CD4-positive, CD25-positive, alpha-beta regulatory T cell (primary cell): ENCODE data around the gene MSI2. TPM values are rescaled to one million over a fixed set of nuclear protein-coding genes. Genes with fewer than 3 reads are reported as not detected.
A peak's percentile ranks its signal among the peaks of the same experiment; 100 is the strongest.

Source experiments
- ATAC-seq, 2 donors: fragments of 150-1000 bp; cut with Tn5 transposase; one replicate each; pipeline ENCODE4 v1.10.0; 2021; ENCODE audit warnings: low read depth in 2 of 2, moderate number of reproducible peaks in 2 of 2, moderate library complexity in 1 of 2
- DNase-seq, 3 donors: peaks; one replicate each; pipeline versions ENCODE4 v3.0.0 to v3.0.0-alpha.2; 2012 to 2022; ENCODE audit warnings: mixed read lengths in 1 of 3
- H3K27ac ChIP-seq: one replicate; pipeline ENCODE4 v1.7.0; 2013; ENCODE audit warnings: mild to moderate bottlenecking, low read length; ENCODE audit not compliant: insufficient read depth, poor library complexity, severe bottlenecking
- H3K27me3 ChIP-seq: one replicate; pipeline ENCODE4 v1.7.0; 2013; ENCODE audit warnings: low read length; ENCODE audit not compliant: control insufficient read depth, insufficient read depth
- H3K36me3 ChIP-seq: one replicate; pipeline ENCODE4 v1.7.0; 2013; ENCODE audit warnings: mild to moderate bottlenecking, low read length, moderate library complexity; ENCODE audit not compliant: control insufficient read depth, insufficient read depth
- H3K4me1 ChIP-seq: 2 replicates; pipeline ENCODE4 v1.7.0; 2013; ENCODE audit warnings: mild to moderate bottlenecking, low read length; ENCODE audit not compliant: insufficient read depth, control insufficient read depth, poor library complexity, severe bottlenecking
- H3K4me3 ChIP-seq: one replicate; pipeline ENCODE4 v1.7.0; 2013; ENCODE audit warnings: low read depth, mild to moderate bottlenecking, low read length, moderate library complexity
- H3K9me3 ChIP-seq, 2 experiments: 1 replicate in 1 of 2; 2 replicates in 1 of 2; pipeline ENCODE4 v1.7.0; 2013; ENCODE audit warnings: low read length in 2 of 2, mild to moderate bottlenecking in 1 of 2, moderate library complexity in 1 of 2; ENCODE audit not compliant: control insufficient read depth in 2 of 2
- H3K27ac Mint-ChIP-seq, 3 donors: one replicate each; pipeline ENCODE4 v1.8.0; 2020 to 2022; ENCODE audit warnings: mild to moderate bottlenecking in 3 of 3, mixed read lengths in 3 of 3, moderate library complexity in 2 of 3
- H3K27me3 Mint-ChIP-seq: one replicate; pipeline ENCODE4 v1.8.0; 2022; ENCODE audit warnings: mild to moderate bottlenecking, mixed read lengths
- H3K36me3 Mint-ChIP-seq: one replicate; pipeline ENCODE4 v1.8.0; 2020; ENCODE audit warnings: mixed read lengths
- H3K4me1 Mint-ChIP-seq, 4 donors: one replicate each; pipeline ENCODE4 v1.8.0; 2020 to 2022; ENCODE audit warnings: mixed read lengths in 4 of 4, mild to moderate bottlenecking in 1 of 4
- H3K4me3 Mint-ChIP-seq, 4 donors: one replicate each; pipeline ENCODE4 v1.8.0; 2020 to 2022; ENCODE audit warnings: mild to moderate bottlenecking in 4 of 4, mixed read lengths in 4 of 4, moderate library complexity in 3 of 4
- H3K9me3 Mint-ChIP-seq, 7 donors: one replicate each; pipeline ENCODE4 v1.8.0; 2020 to 2022; ENCODE audit warnings: mixed read lengths in 7 of 7, mild to moderate bottlenecking in 3 of 7, moderate library complexity in 2 of 7
- polyA plus RNA-seq, 4 donors: library from polyadenylated mRNA; unstranded; fragments of 300-500 nt; fragmentation: Illumina TruSeq; gene quantifications; one replicate each; pipeline ENCODE4 v1.2.3, GENCODE V29; 2021
- total RNA-seq: library from RNA; stranded (reverse); gene quantifications from one replicate; pipeline ENCODE4 v1.2.3, GENCODE V29; 2022

The MSI2 gene
- total and polyA plus RNA-seq, 5 donors from 2014 or later: 3.2 to 177 (median 3.4) TPM

DNA sequence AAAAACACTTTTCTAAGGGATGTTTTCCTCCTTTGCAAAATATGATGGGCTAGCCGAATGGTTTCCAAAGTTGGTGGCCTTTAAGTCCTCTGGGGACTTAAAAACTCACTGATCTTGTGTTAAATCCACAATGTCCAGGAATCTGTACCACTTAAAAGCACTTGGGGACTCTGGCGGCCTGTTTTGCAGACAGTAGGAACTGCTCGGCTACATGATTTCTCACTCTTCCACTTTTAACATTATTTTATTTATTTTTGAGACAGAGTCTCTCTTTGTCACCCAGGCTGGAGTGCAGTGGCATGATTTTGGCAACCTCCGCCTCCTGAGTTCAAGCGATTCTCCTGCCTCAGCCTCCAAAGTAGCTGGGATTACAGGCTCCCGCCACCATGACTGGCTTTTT is 9.1 kb upstream of the MSI2 start:
- no peaks in the 10 kb centered on the region for H3K36me3 ChIP-seq
- H3K9me3 ChIP-seq: no peaks in the 10 kb centered on the region
- Mint-ChIP-seq H3K4me1 (peaks cover 0 to 5% (median 0%) of the 10 kb centered on the region in 4 donors), H3K27me3 (peaks cover 4% of the 10 kb centered on the region), H3K36me3 (no peaks in the 10 kb centered on the region), H3K4me3 (no peak overlapping the region), H3K27ac (no peak overlapping the region), H3K9me3 (peaks cover 0 to 6% (median 0%) of the 10 kb centered on the region in 7 donors)
- no peak for ATAC-seq
- no peak overlapping the region for H3K27ac ChIP-seq
- H3K4me1 ChIP-seq: peaks cover 3% of the 10 kb centered on the region
- H3K27me3 ChIP-seq: no peaks in the 10 kb centered on the region
- no peak for DNase-seq
- no peak overlapping the region for H3K4me3 ChIP-seq

- Histone ChIP-seq H3K4me1 (peaks cover 3% of the 10 kb centered on the region), H3K36me3 (no peaks in the 10 kb centered on the region), H3K4me3 (no peak overlapping the region), H3K27me3 (no peaks in the 10 kb centered on the region), H3K9me3 (no peaks in the 10 kb centered on the region), H3K27ac (no peak overlapping the region)
- H3K4me1 Mint-ChIP-seq: peaks cover 0 to 5% (median under 1%) of the 10 kb centered on the region in 4 donors
- peaks cover 0 to 6% (median 0%) of the 10 kb centered on the region in 7 donors for H3K9me3 Mint-ChIP-seq
- H3K27me3 Mint-ChIP-seq: peaks cover 4% of the 10 kb centered on the region
- no peak overlapping the region for H3K27ac Mint-ChIP-seq
- no peak overlapping the region for H3K4me3 Mint-ChIP-seq
- no peaks in the 10 kb centered on the region for H3K36me3 Mint-ChIP-seq
- DNase-seq: no peak
- no peak for ATAC-seq
Observed at GRCh38 chr17:57247913-57248312, 8.4 kb upstream of the MSI2 start.

DNA sequence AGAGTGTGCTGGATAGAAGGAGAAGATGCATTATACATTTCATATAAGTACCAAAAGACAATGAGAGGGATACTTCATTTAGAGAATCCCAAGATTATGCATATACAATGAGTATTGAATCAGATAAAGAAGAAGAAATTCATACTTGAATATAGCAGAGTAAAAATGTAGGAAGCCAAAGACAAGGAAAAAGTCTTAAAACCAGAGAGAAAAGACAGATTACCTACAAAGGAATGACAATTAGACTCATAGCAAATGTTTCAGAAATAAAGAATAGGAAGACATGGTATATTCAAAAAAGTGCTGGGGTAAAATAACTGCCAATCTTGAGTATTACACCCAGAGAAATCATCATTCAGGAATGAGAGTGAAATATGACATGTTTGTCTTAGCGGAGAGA is 6.8 kb upstream of the MSI2 start:
- DNase-seq (no peak), ATAC-seq (no peak)
- Histone ChIP-seq H3K27ac (no peak overlapping the region), H3K9me3 (no peaks in the 10 kb centered on the region), H3K36me3 (no peaks in the 10 kb centered on the region), H3K4me1 (peaks cover under 1% of the 10 kb centered on the region), H3K27me3 (no peaks in the 10 kb centered on the region), H3K4me3 (no peak overlapping the region)
- Mint-ChIP-seq H3K36me3 (no peaks in the 10 kb centered on the region), H3K9me3 (peaks cover 0 to 6% (median 0%) of the 10 kb centered on the region in 7 donors), H3K4me3 (peak overlapping the region in 1 of 4 donors; percentile 20), H3K27ac (no peak overlapping the region), H3K4me1 (peaks cover 4 to 11% (median 7%) of the 10 kb centered on the region in 4 donors), H3K27me3 (no peaks in the 10 kb centered on the region)

- Mint-ChIP-seq H3K4me1 (peaks cover 6 to 22% (median 11%) of the 10 kb centered on the region in 4 donors), H3K36me3 (no peaks in the 10 kb centered on the region), H3K27ac (no peak overlapping the region), H3K9me3 (peaks cover 0 to 6% (median 0%) of the 10 kb centered on the region in 7 donors), H3K27me3 (no peaks in the 10 kb centered on the region), H3K4me3 (peak overlapping the region in 1 of 4 donors; percentile 17)
- H3K27me3 ChIP-seq: no peaks in the 10 kb centered on the region
- no peak overlapping the region for H3K4me3 ChIP-seq
- ATAC-seq (no peak), DNase-seq (no peak)
- peaks cover 12% of the 10 kb centered on the region for H3K4me1 ChIP-seq
- no peak overlapping the region for H3K27ac ChIP-seq
- no peaks in the 10 kb centered on the region for H3K9me3 ChIP-seq
- H3K36me3 ChIP-seq: no peaks in the 10 kb centered on the region
Observed at GRCh38 chr17:57251211-57251787, 5.0 kb upstream of the MSI2 start.

GRCh38 chr17:57253362-57254065 is 2.8 kb upstream of the MSI2 start:
- ATAC-seq (no peak), DNase-seq (no peak)
- Mint-ChIP-seq H3K27me3 (peaks cover 4% of the 10 kb centered on the region), H3K9me3 (peaks cover 0 to 6% (median 0%) of the 10 kb centered on the region in 7 donors), H3K27ac (peak overlapping the region in 2 of 3 donors; percentile 33 to 92), H3K4me3 (peak overlapping the region in 3 of 4 donors; percentile 40 to 95 (median 56)), H3K4me1 (peaks cover 11 to 25% (median 20%) of the 10 kb centered on the region in 4 donors), H3K36me3 (no peaks in the 10 kb centered on the region)
- no peak overlapping the region for H3K4me3 ChIP-seq
- no peaks in the 10 kb centered on the region for H3K9me3 ChIP-seq
- H3K36me3 ChIP-seq: no peaks in the 10 kb centered on the region
- no peak overlapping the region for H3K27ac ChIP-seq
- H3K27me3 ChIP-seq: no peaks in the 10 kb centered on the region
- H3K4me1 ChIP-seq: peaks cover 26% of the 10 kb centered on the region

DNA sequence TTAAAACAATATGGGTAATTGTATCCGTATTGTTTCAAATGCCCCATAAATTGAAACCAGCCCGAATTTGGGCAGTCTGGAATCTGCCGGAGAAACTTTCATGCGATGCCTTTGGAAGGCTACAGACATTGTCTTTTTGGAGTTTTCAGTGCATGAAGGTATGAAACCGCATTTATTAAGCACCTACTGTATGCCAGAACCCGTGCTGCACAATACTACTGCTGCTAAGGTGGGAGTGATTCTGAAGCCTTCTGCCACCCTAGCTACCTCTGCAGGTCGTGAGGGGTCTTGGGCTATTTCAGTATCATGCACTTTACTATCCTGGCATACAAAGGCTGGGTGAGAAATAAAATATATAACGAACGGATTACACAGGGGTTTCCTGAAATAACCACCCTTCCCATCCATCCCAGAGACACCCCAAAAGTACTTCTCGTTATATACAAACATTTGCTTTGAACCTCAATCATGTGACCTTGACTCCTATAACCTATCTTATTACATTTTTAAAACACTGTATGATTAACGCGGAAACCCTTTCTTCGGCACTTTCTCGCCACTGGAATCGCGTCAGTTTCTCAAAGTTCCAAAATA is 1.0 kb upstream of the MSI2 start:
- H3K9me3 ChIP-seq: no peaks in the 10 kb centered on the region
- DNase-seq (peak in 2 of 3 donors; percentile 21 to 28), ATAC-seq (no peak)
- Mint-ChIP-seq H3K27ac (peak overlapping the region; percentile 92 to 96 (median 95)), H3K4me3 (peak overlapping the region; percentile 87 to 98 (median 94)), H3K9me3 (peaks cover 0 to 1% (median 0%) of the 10 kb centered on the region in 7 donors), H3K4me1 (peaks cover 25 to 39% (median 38%) of the 10 kb centered on the region in 4 donors), H3K36me3 (peaks cover 10% of the 10 kb centered on the region), H3K27me3 (peaks cover 4% of the 10 kb centered on the region)
- peak overlapping the region; percentile 83 for H3K27ac ChIP-seq
- no peaks in the 10 kb centered on the region for H3K27me3 ChIP-seq
- H3K36me3 ChIP-seq: peaks cover 3% of the 10 kb centered on the region
- peaks cover 39% of the 10 kb centered on the region for H3K4me1 ChIP-seq
- H3K4me3 ChIP-seq: peak overlapping the region; percentile 70

GRCh38 chr17:57256708-57257112 is 387 bp downstream of the MSI2 start:
- DNase-seq: peak; percentile 38 to 61 (median 43)
- Mint-ChIP-seq H3K27me3 (peaks cover 4% of the 10 kb centered on the region), H3K4me1 (peaks cover 32 to 52% (median 48%) of the 10 kb centered on the region in 4 donors)

More at GRCh38 chr17:57256708-57257112, 387 bp downstream of the MSI2 start:
- peaks cover 51% of the 10 kb centered on the region for H3K4me1 ChIP-seq
- H3K9me3 ChIP-seq: no peaks in the 10 kb centered on the region
- peak; percentile 9 to 16 for ATAC-seq
- peak overlapping the region; percentile 97 for H3K4me3 ChIP-seq
- Mint-ChIP-seq H3K36me3 (peaks cover 14% of the 10 kb centered on the region), H3K9me3 (peaks cover 0 to 1% (median 0%) of the 10 kb centered on the region in 7 donors), H3K27ac (peak overlapping the region; percentile 91 to 96 (median 93)), H3K4me3 (peak overlapping the region; percentile 96 to 100 (median 98))
- peak overlapping the region; percentile 83 for H3K27ac ChIP-seq
- no peaks in the 10 kb centered on the region for H3K27me3 ChIP-seq
- peaks cover 4% of the 10 kb centered on the region for H3K36me3 ChIP-seq
